Cardiac muscle cell (in vitro differentiated cells and primary cell): ENCODE data around the gene LYSMD2. TPM values are rescaled to one million over a fixed set of nuclear protein-coding genes. Genes with fewer than 3 reads are reported as not detected.

ENCODE experiments used
- DNase-seq, 2 donors: peaks; one replicate each; pipeline versions ENCODE4 v3.0.0 to v3.0.0-alpha.2; 2010 to 2017; ENCODE audit warnings: low read depth in 1 of 2, low spot score in 1 of 2
- H3K27ac ChIP-seq: fragments of 200-600 bp; sonication (generic); 2 replicates; pipeline ENCODE4 v1.5.1; 2016
- H3K27me3 ChIP-seq: fragments of 200-600 bp; sonication (generic); 2 replicates; pipeline ENCODE4 v1.6.0; 2016; ENCODE audit warnings: control low read depth
- H3K36me3 ChIP-seq: fragments of 200-600 bp; sonication (generic); 2 replicates; pipeline ENCODE4 v1.5.1; 2016; ENCODE audit warnings: control low read depth
- H3K4me1 ChIP-seq: fragments of 200-600 bp; sonication (generic); 2 replicates; pipeline ENCODE4 v1.8.1; 2017; ENCODE audit warnings: low read depth, mild to moderate bottlenecking, mixed run types
- H3K4me3 ChIP-seq: fragments of 200-600 bp; sonication (generic); 2 replicates; pipeline ENCODE4 v1.5.1; 2016; ENCODE audit warnings: mild to moderate bottlenecking
- H3K9me3 ChIP-seq: fragments of 200-600 bp; sonication (generic); 2 replicates; pipeline ENCODE4 v1.5.1; 2017; ENCODE audit warnings: low read depth, mild to moderate bottlenecking, control low read depth
- polyA plus RNA-seq: library from polyadenylated mRNA; unstranded; fragments of >200 nt; fragmentation: Nextera tagmentation; extraction: Ambion mirVana; gene quantifications from 2 replicates; pipeline ENCODE4 v1.2.1, GENCODE V29; 2016
- total RNA-seq: library from RNA; depleted of rRNA; stranded (reverse); fragments of >200 nt; gene quantifications from 2 replicates; pipeline ENCODE4 v1.2.3, GENCODE V29; 2016
- TF ChIP-seq, protein P1 (sequence below): IDR thresholded peaks from 2 replicates; pipeline ENCODE4 v1.5.1; 2012; ENCODE audit warnings: low read depth, mild to moderate bottlenecking, low read length

Gene LYSMD2
- total and polyA plus RNA-seq, 2 experiments from 2014 or later = 1.7 to 1.9 TPM

GRCh38 chr15:51751697-51752683 is 14.5 kb upstream of the LYSMD2 start:
- TF ChIP-seq, protein P1, sequence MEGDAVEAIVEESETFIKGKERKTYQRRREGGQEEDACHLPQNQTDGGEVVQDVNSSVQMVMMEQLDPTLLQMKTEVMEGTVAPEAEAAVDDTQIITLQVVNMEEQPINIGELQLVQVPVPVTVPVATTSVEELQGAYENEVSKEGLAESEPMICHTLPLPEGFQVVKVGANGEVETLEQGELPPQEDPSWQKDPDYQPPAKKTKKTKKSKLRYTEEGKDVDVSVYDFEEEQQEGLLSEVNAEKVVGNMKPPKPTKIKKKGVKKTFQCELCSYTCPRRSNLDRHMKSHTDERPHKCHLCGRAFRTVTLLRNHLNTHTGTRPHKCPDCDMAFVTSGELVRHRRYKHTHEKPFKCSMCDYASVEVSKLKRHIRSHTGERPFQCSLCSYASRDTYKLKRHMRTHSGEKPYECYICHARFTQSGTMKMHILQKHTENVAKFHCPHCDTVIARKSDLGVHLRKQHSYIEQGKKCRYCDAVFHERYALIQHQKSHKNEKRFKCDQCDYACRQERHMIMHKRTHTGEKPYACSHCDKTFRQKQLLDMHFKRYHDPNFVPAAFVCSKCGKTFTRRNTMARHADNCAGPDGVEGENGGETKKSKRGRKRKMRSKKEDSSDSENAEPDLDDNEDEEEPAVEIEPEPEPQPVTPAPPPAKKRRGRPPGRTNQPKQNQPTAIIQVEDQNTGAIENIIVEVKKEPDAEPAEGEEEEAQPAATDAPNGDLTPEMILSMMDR = no peak
- DNase-seq = peak; percentile 54 to 57
- peak overlapping the region; percentile 91 for H3K4me3 ChIP-seq
- H3K4me1 ChIP-seq = no peaks in the 10 kb centered on the region
- H3K27ac ChIP-seq = no peak overlapping the region
- H3K36me3 ChIP-seq = no peaks in the 10 kb centered on the region
- peaks cover 78% of the 10 kb centered on the region for H3K27me3 ChIP-seq
- no peaks in the 10 kb centered on the region for H3K9me3 ChIP-seq

DNA sequence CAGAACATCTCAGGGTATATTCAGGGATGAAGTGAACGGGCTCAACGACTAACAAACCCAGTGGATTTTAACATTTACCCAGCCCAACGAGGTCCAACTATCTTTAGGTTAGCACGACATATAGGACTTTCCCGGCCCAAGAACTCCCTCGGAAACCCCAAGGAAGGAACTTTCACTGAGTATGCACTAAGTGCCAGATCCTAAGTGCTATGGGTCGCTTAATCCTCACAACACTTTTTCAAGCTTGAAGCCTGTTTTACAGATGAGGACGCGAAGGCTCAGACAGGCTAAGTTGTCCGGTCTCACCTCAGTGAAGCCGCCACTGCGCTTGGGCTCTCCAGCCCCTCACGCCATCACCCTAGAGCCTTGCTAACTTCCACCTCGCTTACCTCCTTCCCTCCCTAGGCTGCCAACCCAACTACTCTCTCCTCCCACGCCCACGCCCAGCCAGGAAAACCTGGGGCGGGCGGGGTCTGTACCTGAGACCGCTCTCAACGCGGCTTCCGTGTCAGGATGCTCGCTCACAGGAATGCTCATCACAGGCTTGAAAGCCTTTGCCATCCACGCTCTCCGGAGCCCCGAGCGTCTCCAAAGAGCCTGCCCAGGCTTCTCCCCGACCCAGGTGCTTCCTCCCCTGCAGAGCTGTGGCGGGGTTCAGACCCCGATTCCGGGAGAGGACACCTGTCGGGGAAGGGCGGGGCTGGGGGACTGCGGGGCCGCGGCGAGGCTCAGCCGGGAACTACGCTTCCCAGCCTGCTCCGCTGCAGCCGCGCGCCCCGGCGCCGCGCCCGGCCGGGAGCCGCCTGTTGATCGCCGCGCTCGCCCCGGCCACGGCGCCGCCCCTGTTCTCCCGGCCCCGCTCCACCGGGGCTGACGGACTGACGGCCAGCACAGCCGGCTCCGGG is 13.6 kb upstream of the LYSMD2 start, which contains the start of gene TMOD2:
Gene TMOD2 (plus strand): TSS at position 806 of the 905 bp plus-strand sequence. CDS start 14,845 bp downstream, outside the sequence.
- no peaks in the 10 kb centered on the region for H3K9me3 ChIP-seq
- H3K36me3 ChIP-seq = no peaks in the 10 kb centered on the region
- no peaks in the 10 kb centered on the region for H3K4me1 ChIP-seq
- peaks cover 82% of the 10 kb centered on the region for H3K27me3 ChIP-seq
- peak; percentile 49 to 63 for DNase-seq
- TF ChIP-seq, protein P1 = no peak
- no peak within 1 kb of the TSS for H3K27ac ChIP-seq
- peak within 1 kb of the TSS; percentile 91 for H3K4me3 ChIP-seq

GRCh38 chr15:51750186-51750585 is 12.7 kb upstream of the LYSMD2 start:
- peaks cover 82% of the 10 kb centered on the region for H3K27me3 ChIP-seq
- TF ChIP-seq, protein P1 = no peak
- H3K36me3 ChIP-seq = no peaks in the 10 kb centered on the region
- no peak overlapping the region for H3K27ac ChIP-seq
- DNase-seq = no peak
- H3K4me3 ChIP-seq = no peak overlapping the region
- no peaks in the 10 kb centered on the region for H3K9me3 ChIP-seq
- H3K4me1 ChIP-seq = no peaks in the 10 kb centered on the region

DNA sequence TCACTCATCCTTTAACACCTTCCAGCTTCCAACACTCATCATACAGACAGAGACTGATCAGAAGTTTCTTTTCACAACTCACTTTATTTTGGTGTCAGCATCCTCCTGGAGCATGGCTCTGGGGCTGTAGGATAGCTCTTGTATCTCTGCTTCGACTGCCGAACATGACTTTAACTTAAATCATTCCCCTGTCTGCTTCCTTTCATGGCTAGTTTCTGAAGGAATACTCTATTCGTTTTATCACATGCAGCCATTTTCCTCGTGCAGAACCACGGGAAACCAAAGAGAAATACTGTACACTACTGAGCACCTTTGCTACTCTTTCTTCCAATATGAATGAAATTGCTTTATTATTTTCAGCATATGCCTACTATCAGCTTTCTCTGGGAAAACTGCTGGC is 11.9 kb upstream of the LYSMD2 start:
- no peaks in the 10 kb centered on the region for H3K9me3 ChIP-seq
- no peaks in the 10 kb centered on the region for H3K36me3 ChIP-seq
- no peak overlapping the region for H3K4me3 ChIP-seq
- peaks cover 82% of the 10 kb centered on the region for H3K27me3 ChIP-seq
- TF ChIP-seq, protein P1 = no peak
- DNase-seq = no peak
- H3K4me1 ChIP-seq = no peaks in the 10 kb centered on the region
- no peak overlapping the region for H3K27ac ChIP-seq

DNA sequence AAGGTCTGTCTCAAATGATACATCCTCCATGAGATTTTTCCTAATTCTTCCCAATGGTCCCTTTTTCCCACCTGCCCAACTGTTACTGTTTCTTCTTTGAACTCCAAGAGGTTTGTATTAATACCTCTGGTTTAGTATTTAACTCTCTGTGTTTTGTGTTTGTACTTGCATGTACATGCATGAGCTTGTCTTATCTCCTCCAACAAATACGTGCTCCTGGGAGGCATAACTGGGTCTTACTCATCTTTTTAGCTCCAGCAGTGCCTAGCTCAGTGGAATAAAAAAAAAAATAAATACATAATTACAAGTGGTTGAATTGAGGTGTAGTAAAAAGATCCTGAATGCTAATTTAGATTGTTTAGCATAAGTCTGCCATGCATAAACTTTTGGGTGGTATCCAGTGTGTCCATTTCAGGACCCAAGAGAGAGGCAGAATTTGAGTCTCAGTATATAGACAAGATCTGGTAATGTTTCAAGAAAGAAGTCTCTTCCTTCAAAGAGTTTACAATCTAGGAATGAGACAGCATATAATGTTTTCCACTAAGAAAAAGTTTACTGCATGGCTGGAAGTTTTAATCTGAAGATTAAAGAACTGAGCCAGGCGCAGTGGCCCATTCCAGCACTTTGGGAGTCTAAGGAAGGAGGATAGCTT is 1.7 kb upstream of the LYSMD2 start:
- Histone ChIP-seq H3K9me3 (no peaks in the 10 kb centered on the region), H3K36me3 (no peaks in the 10 kb centered on the region), H3K27me3 (peaks cover 48% of the 10 kb centered on the region), H3K27ac (no peak overlapping the region), H3K4me1 (no peaks in the 10 kb centered on the region), H3K4me3 (no peak overlapping the region)
- no peak for DNase-seq
- TF ChIP-seq, protein P1 = no peak
